ENCODE results near the gene SLC35G3.
"Not testable (repeated sequence)": the region's sequence is repeated elsewhere in the genome, so short reads cannot be mapped to it uniquely, and the experiment has no call there.

Gene SLC35G3

GRCh38 chr17:35194001-35194400 lies at the start of gene SLC35G3:
TSS of gene SLC35G3 (minus strand) at chr17:35194393. CDS start at chr17:35194307, 86 bp downstream.
- not testable (repeated sequence) for DNase-seq (ENCODE audit: low read depth in 2 of 2); H3K4me3 ChIP-seq (replicated peaks in 1 of 2; ENCODE audit: low read depth in 2 of 2, low read length in 2 of 2)

DNA sequence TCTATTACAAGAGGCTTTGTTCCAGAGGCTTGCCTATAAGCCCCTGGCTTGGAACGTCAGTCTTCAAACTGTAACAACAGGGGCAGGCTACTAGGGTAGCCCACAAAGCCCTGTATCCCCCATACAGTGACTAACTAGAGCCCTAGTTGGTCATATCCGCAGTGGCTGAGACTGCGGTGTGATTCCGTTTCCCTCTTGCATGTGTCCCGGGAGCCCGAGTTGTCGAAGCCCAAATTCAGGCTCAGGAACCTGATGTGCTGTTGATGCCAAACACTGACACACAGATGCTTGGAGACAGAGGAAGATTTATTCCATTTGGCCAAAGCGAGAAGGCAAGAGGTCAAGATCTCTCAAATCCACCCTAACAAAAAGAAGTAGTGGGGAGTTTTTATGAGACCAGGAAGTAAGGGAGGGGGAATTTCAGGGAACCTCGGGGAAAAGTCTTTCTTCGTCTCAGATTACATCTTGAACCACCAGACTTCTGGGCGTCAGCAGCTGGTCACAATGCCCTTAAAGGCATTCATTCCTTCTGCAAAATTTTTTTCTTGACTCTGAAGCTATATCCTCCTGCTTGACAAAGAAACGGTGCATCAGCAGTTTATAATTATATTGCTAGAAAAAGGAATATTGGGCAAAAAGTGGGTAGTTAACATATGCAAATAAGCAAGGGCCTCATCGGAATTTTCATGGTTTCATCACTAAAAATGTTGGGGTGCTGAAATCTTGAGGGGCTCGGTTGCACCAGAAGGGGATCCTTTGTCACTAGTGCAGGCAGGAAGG lies 49.6 kb upstream of the SLC35G3 start:
- peak; percentile 67 to 76 for DNase-seq (ENCODE audit: low read depth in 2 of 2)
- peak overlapping the region; percentile 81 to 86 for H3K4me3 ChIP-seq (replicated peaks in 1 of 2; ENCODE audit: low read depth in 2 of 2, low read length in 2 of 2)
- TF ChIP-seq, protein P1, sequence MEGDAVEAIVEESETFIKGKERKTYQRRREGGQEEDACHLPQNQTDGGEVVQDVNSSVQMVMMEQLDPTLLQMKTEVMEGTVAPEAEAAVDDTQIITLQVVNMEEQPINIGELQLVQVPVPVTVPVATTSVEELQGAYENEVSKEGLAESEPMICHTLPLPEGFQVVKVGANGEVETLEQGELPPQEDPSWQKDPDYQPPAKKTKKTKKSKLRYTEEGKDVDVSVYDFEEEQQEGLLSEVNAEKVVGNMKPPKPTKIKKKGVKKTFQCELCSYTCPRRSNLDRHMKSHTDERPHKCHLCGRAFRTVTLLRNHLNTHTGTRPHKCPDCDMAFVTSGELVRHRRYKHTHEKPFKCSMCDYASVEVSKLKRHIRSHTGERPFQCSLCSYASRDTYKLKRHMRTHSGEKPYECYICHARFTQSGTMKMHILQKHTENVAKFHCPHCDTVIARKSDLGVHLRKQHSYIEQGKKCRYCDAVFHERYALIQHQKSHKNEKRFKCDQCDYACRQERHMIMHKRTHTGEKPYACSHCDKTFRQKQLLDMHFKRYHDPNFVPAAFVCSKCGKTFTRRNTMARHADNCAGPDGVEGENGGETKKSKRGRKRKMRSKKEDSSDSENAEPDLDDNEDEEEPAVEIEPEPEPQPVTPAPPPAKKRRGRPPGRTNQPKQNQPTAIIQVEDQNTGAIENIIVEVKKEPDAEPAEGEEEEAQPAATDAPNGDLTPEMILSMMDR (IDR thresholded peaks at IDR 0.05; ENCODE audit: low read depth, low read length): no peak

- TF ChIP-seq, protein P1 (IDR thresholded peaks at IDR 0.05; ENCODE audit: low read depth, low read length): no peak
- peak; percentile 94 to 95 for DNase-seq (ENCODE audit: low read depth in 2 of 2)
- H3K4me3 ChIP-seq (replicated peaks in 1 of 2; ENCODE audit: low read depth in 2 of 2, low read length in 2 of 2): peak within 1 kb of the TSS; percentile 81 to 86
These were observed 48.8 kb upstream of the SLC35G3 start, which contains the start of gene SLFN5 for GRCh38 chr17:35242805-35243560. TSS of gene SLFN5 (plus strand) at chr17:35243072. CDS start at chr17:35258691, 15,619 bp downstream.

- TF ChIP-seq, protein P1 (IDR thresholded peaks at IDR 0.05; ENCODE audit: low read depth, low read length): peak; percentile 33
- DNase-seq (ENCODE audit: low read depth in 2 of 2): peak; percentile 40 to 48
- H3K4me3 ChIP-seq (replicated peaks in 1 of 2; ENCODE audit: low read depth in 2 of 2, low read length in 2 of 2): peak overlapping the region; percentile 81 to 86
These were observed 48.1 kb upstream of the SLC35G3 start for GRCh38 chr17:35242158-35242804.

- no peak for DNase-seq (ENCODE audit: low read depth in 2 of 2)
- H3K4me3 ChIP-seq (replicated peaks in 1 of 2; ENCODE audit: low read depth in 2 of 2, low read length in 2 of 2): no peak overlapping the region
These were observed 47.3 kb upstream of the SLC35G3 start for GRCh38 chr17:35241520-35241919.

DNA sequence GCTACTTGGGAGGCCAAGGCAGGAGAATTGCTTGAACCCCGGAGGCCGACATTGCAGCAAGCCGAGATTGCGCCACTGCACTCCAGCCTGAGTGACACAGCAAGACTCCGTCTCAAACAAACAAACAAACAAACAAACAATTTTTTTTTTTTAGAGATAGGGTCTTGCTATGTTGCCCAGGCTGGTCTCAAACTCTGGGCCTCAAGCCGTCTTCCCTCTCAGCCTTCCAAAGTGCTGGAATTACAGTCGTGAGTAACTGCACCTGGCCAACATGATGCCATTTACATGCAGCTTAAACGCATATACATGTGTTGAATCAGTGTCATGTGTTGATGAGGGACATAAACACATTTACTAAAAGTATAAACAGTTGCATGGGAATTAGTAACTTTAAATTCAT lies 46.7 kb upstream of the SLC35G3 start:
- no peak for DNase-seq (ENCODE audit: low read depth in 2 of 2)
- no peak overlapping the region for H3K4me3 ChIP-seq (replicated peaks in 1 of 2; ENCODE audit: low read depth in 2 of 2, low read length in 2 of 2)
- TF ChIP-seq, protein P1 (IDR thresholded peaks at IDR 0.05; ENCODE audit: low read depth, low read length): no peak

More at GRCh38 chr17:35241520-35241919, 47.3 kb upstream of the SLC35G3 start:
- TF ChIP-seq, protein P1 (IDR thresholded peaks at IDR 0.05; ENCODE audit: low read depth, low read length): no peak

Measured in cardiac fibroblast (primary cell).